SK-N-SH (cell line): ENCODE results near the gene UGT1A7. TPM values are rescaled to one million over a fixed set of nuclear protein-coding genes. Genes with fewer than 3 reads are reported as not detected.

Experiments used
- CTCF ChIA-PET: fragments of 300-600, 350-600 bp; formaldehyde crosslinking; extraction: SDS; loops from one replicate; lab custom pipeline; 2021; lab: Yijun Ruan, JAX
- POLR2A ChIA-PET: fragments of 350-600 bp; sonication (Branson Sonifier 250); formaldehyde crosslinking; extraction: SDS; loops from one replicate; lab custom pipeline; 2020; ENCODE audit warnings: antibody characterized with exemption, inconsistent platforms; lab: Yijun Ruan, JAX
- DNase-seq: peaks from one replicate; pipeline ENCODE4 v3.0.0; 2012
- H2AFZ ChIP-seq: fragments of 200-600 bp; sonication (generic); 2 replicates; pipeline ENCODE4 v1.8.1; 2016; ENCODE audit warnings: antibody characterized with exemption, mild to moderate bottlenecking, low read depth
- H3F3A ChIP-seq: fragments of 200-600 bp; sonication (generic); replicated peaks from 2 replicates; pipeline ENCODE3; 2016; ENCODE audit warnings: antibody characterized with exemption, mild to moderate bottlenecking; ENCODE audit not compliant: insufficient read depth
- H3K27ac ChIP-seq, 2 experiments: fragments of 200-500 bp in 1 of 2; fragments of 200-600 bp in 1 of 2; sonication (Bioruptor generic) in 1 of 2; sonication (generic), shearing (Covaris generic) in 1 of 2; 2 replicates each; pipeline versions ENCODE4 v1.5.1 to v1.6.1; 2014 to 2016; ENCODE audit warnings: low read depth in 2 of 2, inconsistent platforms in 1 of 2, low read length in 1 of 2, mild to moderate bottlenecking in 1 of 2, mixed read lengths in 1 of 2
- H3K27me3 ChIP-seq: fragments of 200-600 bp; sonication (generic), shearing (Covaris generic); 2 replicates; pipeline ENCODE4 v1.6.1; 2016; ENCODE audit warnings: mixed run types; ENCODE audit not compliant: insufficient read depth
- H3K36me3 ChIP-seq, 2 experiments: fragments of 200-500 bp in 1 of 2; fragments of 200-600 bp in 1 of 2; sonication (Bioruptor generic) in 1 of 2; sonication (generic) in 1 of 2; replicated peaks in 1 of 2; 2 replicates each; pipeline versions ENCODE3 to v1.5.1; 2014 to 2016; ENCODE audit warnings: low read length in 1 of 2, mild to moderate bottlenecking in 1 of 2; ENCODE audit not compliant: insufficient read depth in 2 of 2, control insufficient read depth in 1 of 2
- H3K4me1 ChIP-seq, 2 experiments: fragments of 200-500 bp in 1 of 2; fragments of 200-600 bp in 1 of 2; sonication (Bioruptor generic) in 1 of 2; sonication (generic), shearing (Covaris generic) in 1 of 2; 2 replicates each; pipeline versions ENCODE4 v1.5.1 to v1.6.1; 2014 to 2016; ENCODE audit warnings: low read depth in 1 of 2, low read length in 1 of 2, mixed run types in 1 of 2; ENCODE audit not compliant: insufficient read depth in 2 of 2, control insufficient read depth in 1 of 2
- H3K4me2 ChIP-seq: fragments of 200-600 bp; sonication (generic), shearing (Covaris generic); 2 replicates; pipeline ENCODE4 v1.6.1; 2017; ENCODE audit warnings: mixed run types
- H3K4me3 ChIP-seq, 2 experiments: fragments of 200-500 bp in 1 of 2; fragments of 200-600 bp in 1 of 2; sonication (Bioruptor generic) in 1 of 2; sonication (generic), shearing (Covaris generic) in 1 of 2; 2 replicates each; pipeline versions ENCODE4 v1.5.1 to v1.8.1; 2014 to 2016; ENCODE audit warnings: low read depth in 2 of 2, inconsistent platforms in 1 of 2, low read length in 1 of 2, mild to moderate bottlenecking in 1 of 2, mixed read lengths in 1 of 2, moderate library complexity in 1 of 2
- H3K79me2 ChIP-seq: fragments of 200-600 bp; sonication (generic); 2 replicates; pipeline ENCODE4 v1.8.1; 2017; ENCODE audit warnings: mild to moderate bottlenecking; ENCODE audit not compliant: insufficient read depth
- H3K9ac ChIP-seq: fragments of 200-600 bp; sonication (generic); 2 replicates; pipeline ENCODE4 v1.6.1; 2017; ENCODE audit warnings: mixed run types
- H3K9me2 ChIP-seq: fragments of 200-600 bp; sonication (generic); 2 replicates; pipeline ENCODE4 v1.6.1; 2017; ENCODE audit warnings: mixed run types
- H3K9me3 ChIP-seq: fragments of 200-600 bp; sonication (generic); 2 replicates; pipeline ENCODE4 v1.6.1; 2017; ENCODE audit warnings: mixed run types, mild to moderate bottlenecking, moderate library complexity
- H4K20me1 ChIP-seq: fragments of 200-600 bp; sonication (generic); 2 replicates; pipeline ENCODE4 v1.6.1; 2017; ENCODE audit warnings: mild to moderate bottlenecking, mixed run types; ENCODE audit not compliant: insufficient read depth
- CHD2 ChIP-seq: fragments of 150-350 bp; IDR thresholded peaks from 2 replicates; pipeline ENCODE4 v1.6.1; 2018; ENCODE audit warnings: low read length; ENCODE audit not compliant: partially characterized antibody
- EZH2phosphoT487 ChIP-seq: fragments of 200-600 bp; sonication (generic); IDR thresholded peaks from 2 replicates; pipeline ENCODE4 v1.6.1; 2017; ENCODE audit warnings: low read depth, mixed run types, mild to moderate bottlenecking, antibody characterized with exemption, moderate library complexity, borderline replicate concordance
- FOSL2 ChIP-seq: IDR thresholded peaks from 2 replicates; pipeline ENCODE4 v1.4.0; 2012; ENCODE audit warnings: low read depth, mild to moderate bottlenecking, moderate library complexity, borderline replicate concordance
- FOXJ3 ChIP-seq: sonication (generic); formaldehyde crosslinking; IDR thresholded peaks from 2 replicates; pipeline ENCODE4 v1.5.1; 2020; ENCODE audit warnings: mild to moderate bottlenecking, missing genetic modification reagents
- GATA2 ChIP-seq: sonication (generic); formaldehyde crosslinking; IDR thresholded peaks from 2 replicates; pipeline ENCODE4 v1.5.0; 2020; ENCODE audit warnings: mild to moderate bottlenecking, missing genetic modification reagents
- JUND ChIP-seq: IDR thresholded peaks from 2 replicates; pipeline ENCODE4 v1.4.0; 2012
- MAX ChIP-seq: IDR thresholded peaks from 2 replicates; pipeline ENCODE4 v1.4.0; 2012; ENCODE audit warnings: low read depth
- MEF2A ChIP-seq: IDR thresholded peaks from 2 replicates; pipeline ENCODE4 v1.4.0; 2012; ENCODE audit warnings: low read depth, borderline replicate concordance
- MXI1 ChIP-seq: IDR thresholded peaks from 2 replicates; pipeline ENCODE4 v1.6.1; 2012; ENCODE audit warnings: mild to moderate bottlenecking, low read depth, low read length, improper control_type of control experiment
- REST ChIP-seq: IDR thresholded peaks from 2 replicates; pipeline ENCODE4 v1.6.1; 2012; ENCODE audit warnings: mild to moderate bottlenecking, low read depth, low read length, moderate library complexity
- SIN3A ChIP-seq: IDR thresholded peaks from 2 replicates; pipeline ENCODE4 v1.6.1; 2012; ENCODE audit warnings: low read depth, mild to moderate bottlenecking, low read length, moderate library complexity, borderline replicate concordance
- SMC3 ChIP-seq: IDR thresholded peaks from 2 replicates; pipeline ENCODE4 v1.6.1; 2012; ENCODE audit warnings: low read depth, low read length, improper control_type of control experiment
- TCF12 ChIP-seq: IDR thresholded peaks from 2 replicates; pipeline ENCODE4 v1.4.0; 2012
- YY1 ChIP-seq: IDR thresholded peaks from 2 replicates; pipeline ENCODE4 v1.4.0; 2012; ENCODE audit warnings: low read depth, mild to moderate bottlenecking
- WGBS: methylation state at CpG from one replicate; pipeline ENCODE4 v1.1.6; 2017; ENCODE audit warnings: low lambda C conversion rate; 5-methylcytosine and 5-hydroxymethylcytosine counted together
- polyA plus RNA-seq, 3 experiments: library from polyadenylated mRNA; depleted of rRNA; stranded (reverse); fragments of >200 nt; gene quantifications; 2 replicates each; pipeline ENCODE4 v1.2.3, GENCODE V29; 2012
- TF ChIP-seq, protein P1 (sequence below): fragments of 150-350 bp; IDR thresholded peaks from 2 replicates; pipeline ENCODE4 v1.6.1; 2016; ENCODE audit warnings: mild to moderate bottlenecking, low read depth, low read length

The UGT1A7 gene
- polyA plus RNA-seq, 1 of the 3 experiments (the other 2 are of a cell fraction), result not detected

GRCh38 chr2:233663911-233664310 is 17.8 kb upstream of the UGT1A7 start:
- ChIA-PET CTCF (no interaction called here), POLR2A (no interaction called here)
- 9% methylated on average over 1 of the region's 1 CpG for WGBS
- Histone ChIP-seq H3K27me3 (no peaks in the 10 kb centered on the region), H3K4me1 (no peaks in the 10 kb centered on the region), H3K36me3 (no peaks in the 10 kb centered on the region), H3F3A (no peaks in the 10 kb centered on the region), H3K79me2 (no peaks in the 10 kb centered on the region), H3K4me2 (no peak overlapping the region), H3K27ac (no peak overlapping the region), H2AFZ (no peak overlapping the region), H4K20me1 (no peaks in the 10 kb centered on the region)
- no peak for TF ChIP-seq MXI1
- TF ChIP-seq REST, result no peak
- TF ChIP-seq YY1, result no peak
- no peak for TF ChIP-seq MAX
- TF ChIP-seq FOSL2, result no peak
- no peak for TF ChIP-seq FOXJ3 (CRISPR knock-in tag)
- TF ChIP-seq GATA2 (CRISPR knock-in tag), result no peak
- TF ChIP-seq SIN3A, result no peak
- no peak for TF ChIP-seq EZH2phosphoT487
- TF ChIP-seq MEF2A, result no peak
- TF ChIP-seq SMC3, result no peak
- no peak for TF ChIP-seq TCF12
- no peak for TF ChIP-seq CHD2
- TF ChIP-seq JUND, result no peak
- TF ChIP-seq, protein P1, sequence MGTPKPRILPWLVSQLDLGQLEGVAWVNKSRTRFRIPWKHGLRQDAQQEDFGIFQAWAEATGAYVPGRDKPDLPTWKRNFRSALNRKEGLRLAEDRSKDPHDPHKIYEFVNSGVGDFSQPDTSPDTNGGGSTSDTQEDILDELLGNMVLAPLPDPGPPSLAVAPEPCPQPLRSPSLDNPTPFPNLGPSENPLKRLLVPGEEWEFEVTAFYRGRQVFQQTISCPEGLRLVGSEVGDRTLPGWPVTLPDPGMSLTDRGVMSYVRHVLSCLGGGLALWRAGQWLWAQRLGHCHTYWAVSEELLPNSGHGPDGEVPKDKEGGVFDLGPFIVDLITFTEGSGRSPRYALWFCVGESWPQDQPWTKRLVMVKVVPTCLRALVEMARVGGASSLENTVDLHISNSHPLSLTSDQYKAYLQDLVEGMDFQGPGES, result no peak
- TF ChIP-seq, all 33 proteins: peak for 0
- no peak for DNase-seq
- H3K9ac ChIP-seq, result no peak overlapping the region
- H3K9me3 ChIP-seq, result no peaks in the 10 kb centered on the region
- H3K9me2 ChIP-seq, result no peaks in the 10 kb centered on the region
- H3K4me3 ChIP-seq, result no peak overlapping the region
